Common myeloid progenitor, CD34-positive (primary cell): Measurements from ENCODE around the gene MESP1.

Source experiments
- CTCF ChIA-PET: fragments of 350-600 bp; sonication (Branson Sonifier 250); formaldehyde crosslinking; loops from one replicate; lab custom pipeline; 2021; ENCODE audit warnings: antibody characterized with exemption; lab: Charles Lee
- POLR2A ChIA-PET: fragments of 350-600 bp; sonication (Branson Sonifier 250); formaldehyde crosslinking; loops from one replicate; lab custom pipeline; 2021; ENCODE audit warnings: antibody characterized with exemption; lab: Charles Lee
- DNase-seq, 3 donors: peaks; one replicate each; pipeline versions ENCODE4 v3.0.0 to v3.0.0-alpha.2; 2013
- H3K27ac ChIP-seq, 2 experiments: 1 replicate in 1 of 2; 2 replicates in 1 of 2; pipeline ENCODE4 v1.7.0; 2013; ENCODE audit warnings: inconsistent platforms in 2 of 2, low read length in 2 of 2, mild to moderate bottlenecking in 2 of 2, low read depth in 1 of 2, moderate library complexity in 1 of 2; ENCODE audit not compliant: severe bottlenecking in 2 of 2, insufficient read depth in 1 of 2, poor library complexity in 1 of 2
- H3K27me3 ChIP-seq, 5 experiments: replicated peaks in 2 of 5; 1 replicate in 3 of 5; 2 replicates in 2 of 5; pipeline versions ENCODE4 v1.6.1 to v1.7.0; 2013; ENCODE audit warnings: low read length in 4 of 5, mild to moderate bottlenecking in 2 of 5, moderate library complexity in 2 of 5, inconsistent platforms in 1 of 5; ENCODE audit not compliant: insufficient read depth in 5 of 5, control insufficient read depth in 4 of 5
- H3K36me3 ChIP-seq, 4 experiments: 1 replicate in 2 of 4; 2 replicates in 2 of 4; pipeline versions ENCODE4 v1.6.1 to v1.7.0; 2013; ENCODE audit warnings: low read length in 3 of 4, control low read depth in 1 of 4, mild to moderate bottlenecking in 1 of 4; ENCODE audit not compliant: control insufficient read depth in 4 of 4, insufficient read depth in 4 of 4
- H3K4me1 ChIP-seq, 4 experiments: 1 replicate in 3 of 4; 2 replicates in 1 of 4; pipeline versions ENCODE4 v1.6.1 to v1.7.1; 2013; ENCODE audit warnings: low read length in 3 of 4, mild to moderate bottlenecking in 3 of 4, control low read depth in 1 of 4, inconsistent platforms in 1 of 4, moderate library complexity in 1 of 4; ENCODE audit not compliant: control insufficient read depth in 4 of 4, insufficient read depth in 4 of 4; ENCODE audit errors: control extremely low read depth in 1 of 4
- H3K4me3 ChIP-seq, 7 experiments: 1 replicate in 4 of 7; 2 replicates in 3 of 7; pipeline versions ENCODE4 v1.5.1 to v1.7.0; 2013; ENCODE audit warnings: mild to moderate bottlenecking in 7 of 7, low read length in 6 of 7, moderate library complexity in 6 of 7, inconsistent platforms in 2 of 7, low read depth in 2 of 7, control low read depth in 1 of 7; ENCODE audit not compliant: insufficient read depth in 4 of 7, control insufficient read depth in 1 of 7; ENCODE audit errors: extremely low read depth in 1 of 7
- H3K9me3 ChIP-seq, 5 experiments: 1 replicate in 4 of 5; 2 replicates in 1 of 5; pipeline versions ENCODE4 v1.6.1 to v1.7.1; 2013; ENCODE audit warnings: low read length in 4 of 5, mild to moderate bottlenecking in 2 of 5, inconsistent platforms in 1 of 5, low read depth in 1 of 5, moderate library complexity in 1 of 5; ENCODE audit not compliant: control insufficient read depth in 4 of 5, insufficient read depth in 2 of 5; ENCODE audit errors: control extremely low read depth in 1 of 5
- WGBS: methylation state at CpG from one replicate; pipeline ENCODE4 v1.1.5; 2013; ENCODE audit not compliant: insufficient coverage; 5-methylcytosine and 5-hydroxymethylcytosine counted together

MESP1 gene

DNA sequence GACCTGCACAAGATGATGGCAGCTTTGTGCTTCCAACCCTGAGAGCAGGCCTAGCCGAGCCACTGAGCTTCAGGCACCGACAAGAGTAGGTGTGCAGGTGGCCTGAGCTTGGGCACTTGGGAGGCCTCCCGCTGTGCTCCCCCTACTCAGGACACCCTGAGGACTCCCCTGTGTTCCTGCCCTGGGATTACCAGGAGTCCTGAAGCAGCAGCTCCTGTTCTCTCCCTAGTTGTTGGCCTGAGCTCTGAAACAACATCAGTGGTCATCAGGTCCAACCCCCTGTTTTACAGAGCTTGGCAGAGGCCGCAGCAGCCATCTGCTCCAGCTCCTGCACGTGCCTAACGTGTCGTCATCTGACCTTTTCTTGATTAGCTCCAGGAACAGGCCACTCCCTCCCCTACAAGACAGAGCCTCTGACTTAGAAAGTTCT, 17.0 kb upstream of the MESP1 start:
- H3K27ac ChIP-seq, result no peak overlapping the region
- 94% methylated on average over 5 of the region's 7 CpGs for WGBS
- POLR2A ChIA-PET, result interaction anchor here (1.1 kb wide), 1 partner anchor 8 kb away, joined by 3 read pairs; the partner anchor contains the start of gene MESP2
- no peaks in the 10 kb centered on the region for H3K27me3 ChIP-seq
- no peaks in the 10 kb centered on the region for H3K9me3 ChIP-seq
- no peak overlapping the region for H3K4me3 ChIP-seq
- no peaks in the 10 kb centered on the region for H3K4me1 ChIP-seq
- no peak for DNase-seq
- CTCF ChIA-PET, result interaction anchor here (0.8 to 2.5 kb wide), 8 partner anchors 8 to 120 kb away, joined by 3 to 11 read pairs (median 3); no protein-coding TSS in a partner anchor
- no peaks in the 10 kb centered on the region for H3K36me3 ChIP-seq

GRCh38 chr15:89767411-89767915, 16.4 kb upstream of the MESP1 start:
- no peak overlapping the region for H3K27ac ChIP-seq
- 83% methylated on average over 3 of the region's 8 CpGs for WGBS
- H3K4me3 ChIP-seq, result no peak overlapping the region
- H3K9me3 ChIP-seq, result no peaks in the 10 kb centered on the region
- POLR2A ChIA-PET, result interaction anchor here (1.1 kb wide), 1 partner anchor 9 kb away, joined by 3 read pairs; the partner anchor contains the start of gene MESP2
- no peak for DNase-seq
- no peaks in the 10 kb centered on the region for H3K4me1 ChIP-seq
- CTCF ChIA-PET, result interaction anchor here (0.8 to 2.5 kb wide), 7 partner anchors 8 to 120 kb away, joined by 3 to 11 read pairs (median 3); no protein-coding TSS in a partner anchor
- H3K27me3 ChIP-seq, result no peaks in the 10 kb centered on the region
- H3K36me3 ChIP-seq, result no peaks in the 10 kb centered on the region

DNA sequence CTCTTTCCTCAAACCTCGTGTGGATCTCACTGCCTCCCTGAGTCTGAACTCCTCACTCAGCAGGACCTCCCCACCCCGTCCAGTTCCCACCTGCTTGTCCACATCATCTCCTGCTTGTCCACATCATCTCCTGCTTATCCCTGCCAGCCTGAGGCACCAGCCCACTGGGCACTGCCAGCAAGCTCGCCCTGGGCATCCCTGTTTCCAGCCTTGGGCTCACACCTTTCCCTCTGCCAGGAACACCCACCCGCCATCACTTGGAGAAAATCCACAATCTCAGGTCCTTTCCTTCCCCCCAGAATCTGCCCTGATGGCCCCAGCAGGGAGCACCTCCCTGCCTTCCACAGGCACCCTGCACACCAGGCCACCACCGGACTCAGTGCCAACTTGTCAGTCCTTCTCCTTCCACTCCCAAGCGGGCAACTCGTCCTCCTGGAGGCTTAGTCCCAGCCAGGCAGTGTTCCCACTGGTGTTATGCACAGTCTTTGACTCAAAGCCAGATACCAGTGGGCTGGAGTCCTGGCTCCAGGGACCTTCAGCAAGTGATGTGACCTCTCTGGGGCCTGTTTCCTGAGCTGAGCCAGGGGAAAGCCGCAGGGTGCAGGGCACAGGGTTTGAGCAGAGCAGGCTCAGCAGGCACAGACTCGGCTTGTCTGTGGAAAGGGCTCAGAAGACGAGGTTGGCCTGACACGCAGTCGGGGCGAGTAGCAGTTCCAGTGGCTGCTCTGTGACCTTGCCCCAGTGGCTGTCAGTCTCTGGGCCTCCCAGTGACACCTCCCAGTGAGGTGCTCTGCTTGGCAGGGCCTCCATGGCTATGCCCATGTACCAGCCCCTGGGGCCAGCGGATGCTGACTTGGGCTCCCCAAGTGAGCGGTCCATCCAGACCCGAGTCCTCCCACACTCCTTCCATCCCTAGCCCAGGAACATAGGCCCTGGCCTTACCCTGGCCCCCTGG, 15.6 kb upstream of the MESP1 start:
- WGBS, result 95% methylated on average over 16 of the region's 16 CpGs
- Histone ChIP-seq H3K4me1 (no peaks in the 10 kb centered on the region), H3K9me3 (no peaks in the 10 kb centered on the region), H3K27ac (no peak overlapping the region), H3K27me3 (no peaks in the 10 kb centered on the region), H3K4me3 (no peak overlapping the region), H3K36me3 (no peaks in the 10 kb centered on the region)
- ChIA-PET CTCF (interaction anchor here (1.6 to 15.3 kb wide), 2 partner anchors 45 to 109 kb away, joined by 3 to 240 read pairs; no protein-coding TSS in a partner anchor), POLR2A (no interaction called here)
- no peak for DNase-seq

GRCh38 chr15:89765694-89766093, 14.6 kb upstream of the MESP1 start:
- WGBS, result no CpG with 5 or more reads among the region's 1 CpG
- POLR2A ChIA-PET, result no interaction called here

GRCh38 chr15:89761929-89762328, 10.9 kb upstream of the MESP1 start:
- POLR2A ChIA-PET, result interaction anchor here (0.6 kb wide), 1 partner anchor 121 kb away, joined by 4 read pairs; no protein-coding TSS in a partner anchor

More at GRCh38 chr15:89765694-89766093, 14.6 kb upstream of the MESP1 start:
- H3K9me3 ChIP-seq, result no peaks in the 10 kb centered on the region
- H3K27ac ChIP-seq, result no peak overlapping the region
- DNase-seq, result no peak
- H3K4me3 ChIP-seq, result no peak overlapping the region
- H3K4me1 ChIP-seq, result peaks cover 0 to 5% (median 1%) of the 10 kb centered on the region in 4 experiments
- H3K36me3 ChIP-seq, result no peaks in the 10 kb centered on the region
- CTCF ChIA-PET, result interaction anchor here (15.3 kb wide), 1 partner anchor 110 kb away, joined by 240 read pairs; no protein-coding TSS in a partner anchor
- no peaks in the 10 kb centered on the region for H3K27me3 ChIP-seq

GRCh38 chr15:89761009-89761831, 10.2 kb upstream of the MESP1 start:
- Histone ChIP-seq H3K4me1 (peaks cover 0 to 13% (median 3%) of the 10 kb centered on the region in 4 experiments), H3K27me3 (no peaks in the 10 kb centered on the region), H3K4me3 (no peak overlapping the region), H3K9me3 (no peaks in the 10 kb centered on the region), H3K27ac (no peak overlapping the region), H3K36me3 (no peaks in the 10 kb centered on the region)
- ChIA-PET CTCF (interaction anchor here (0.8 to 15.3 kb wide), 30 partner anchors 9 to 324 kb away, joined by 3 to 240 read pairs (median 4); partner anchors contain the start of genes AP3S2, MESP1 and MESP2), POLR2A (no interaction called here)
- 78% methylated on average over 15 of the region's 18 CpGs for WGBS
- no peak for DNase-seq

More at GRCh38 chr15:89761929-89762328, 10.9 kb upstream of the MESP1 start:
- DNase-seq, result no peak
- Histone ChIP-seq H3K27ac (no peak overlapping the region), H3K27me3 (no peaks in the 10 kb centered on the region), H3K4me3 (no peak overlapping the region), H3K4me1 (peaks cover 0 to 13% (median 3%) of the 10 kb centered on the region in 4 experiments), H3K36me3 (no peaks in the 10 kb centered on the region), H3K9me3 (no peaks in the 10 kb centered on the region)
- CTCF ChIA-PET, result interaction anchor here (1.0 to 15.3 kb wide), 15 partner anchors 10 to 149 kb away, joined by 3 to 240 read pairs (median 6); partner anchors contain the start of genes MESP1 and MESP2
- WGBS, result 96% methylated on average over 4 of the region's 5 CpGs
